GM12864 (cell line): Measurements from ENCODE around the gene PSMD7.

ENCODE experiments used
- DNase-seq: peaks from one replicate; pipeline ENCODE4 v3.0.0-alpha.2; 2011; ENCODE audit warnings: low read depth
- H3K4me3 ChIP-seq: 2 replicates; pipeline ENCODE4 v1.5.1; 2011; ENCODE audit warnings: mild to moderate bottlenecking, low read depth, low read length, control low read depth
- TF ChIP-seq, protein P1 (sequence below): IDR thresholded peaks from 2 replicates; pipeline ENCODE4 v1.5.1; 2011; ENCODE audit warnings: low read depth, mild to moderate bottlenecking, moderate library complexity, low read length, control low read depth, inconsistent platforms; ENCODE audit errors: missing control alignments

The PSMD7 gene

GRCh38 chr16:74279805-74280204 lies 16.8 kb upstream of the PSMD7 start:
- TF ChIP-seq, protein P1, sequence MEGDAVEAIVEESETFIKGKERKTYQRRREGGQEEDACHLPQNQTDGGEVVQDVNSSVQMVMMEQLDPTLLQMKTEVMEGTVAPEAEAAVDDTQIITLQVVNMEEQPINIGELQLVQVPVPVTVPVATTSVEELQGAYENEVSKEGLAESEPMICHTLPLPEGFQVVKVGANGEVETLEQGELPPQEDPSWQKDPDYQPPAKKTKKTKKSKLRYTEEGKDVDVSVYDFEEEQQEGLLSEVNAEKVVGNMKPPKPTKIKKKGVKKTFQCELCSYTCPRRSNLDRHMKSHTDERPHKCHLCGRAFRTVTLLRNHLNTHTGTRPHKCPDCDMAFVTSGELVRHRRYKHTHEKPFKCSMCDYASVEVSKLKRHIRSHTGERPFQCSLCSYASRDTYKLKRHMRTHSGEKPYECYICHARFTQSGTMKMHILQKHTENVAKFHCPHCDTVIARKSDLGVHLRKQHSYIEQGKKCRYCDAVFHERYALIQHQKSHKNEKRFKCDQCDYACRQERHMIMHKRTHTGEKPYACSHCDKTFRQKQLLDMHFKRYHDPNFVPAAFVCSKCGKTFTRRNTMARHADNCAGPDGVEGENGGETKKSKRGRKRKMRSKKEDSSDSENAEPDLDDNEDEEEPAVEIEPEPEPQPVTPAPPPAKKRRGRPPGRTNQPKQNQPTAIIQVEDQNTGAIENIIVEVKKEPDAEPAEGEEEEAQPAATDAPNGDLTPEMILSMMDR: no peak
- no peak overlapping the region for H3K4me3 ChIP-seq
- DNase-seq: no peak

GRCh38 chr16:74280448-74280847 lies 16.2 kb upstream of the PSMD7 start:
- H3K4me3 ChIP-seq: no peak overlapping the region
- no peak for DNase-seq
- TF ChIP-seq, protein P1: no peak

- H3K4me3 ChIP-seq: no peak overlapping the region
- no peak for DNase-seq
- TF ChIP-seq, protein P1: no peak
Observed at GRCh38 chr16:74281300-74281699, 15.3 kb upstream of the PSMD7 start.

- no peak overlapping the region for H3K4me3 ChIP-seq
- no peak for DNase-seq
- TF ChIP-seq, protein P1: no peak
Observed at GRCh38 chr16:74283716-74284115, 12.9 kb upstream of the PSMD7 start.

- TF ChIP-seq, protein P1: no peak
- no peak for DNase-seq
- H3K4me3 ChIP-seq: no peak overlapping the region
Observed at GRCh38 chr16:74288065-74288464, 8.5 kb upstream of the PSMD7 start.

DNA sequence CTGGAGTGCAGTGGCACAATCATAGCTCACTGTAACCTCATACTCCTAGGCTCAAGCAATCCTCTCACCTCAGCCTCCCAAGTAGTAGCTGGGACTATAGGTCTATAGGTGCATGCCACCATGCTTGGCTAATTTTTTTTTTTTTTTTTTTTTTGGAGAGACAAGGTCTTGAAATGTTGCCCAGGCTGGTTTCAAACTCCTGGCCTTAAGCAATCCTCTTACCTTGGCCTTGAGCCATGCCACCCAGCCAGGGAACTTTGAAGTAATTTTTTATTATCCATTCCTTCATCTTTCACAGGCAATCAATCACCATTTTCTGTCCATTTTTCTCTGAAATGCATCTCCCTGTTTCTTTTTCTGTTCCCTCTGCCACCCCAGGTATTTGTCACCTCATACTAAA lies 6.3 kb upstream of the PSMD7 start:
- no peak for DNase-seq
- TF ChIP-seq, protein P1: no peak
- no peak overlapping the region for H3K4me3 ChIP-seq

GRCh38 chr16:74291176-74291575 lies 5.4 kb upstream of the PSMD7 start:
- no peak for DNase-seq
- TF ChIP-seq, protein P1: no peak
- no peak overlapping the region for H3K4me3 ChIP-seq
